Right ventricle myocardium superior (tissue), 1 donor: ENCODE data around the gene POLA1. TPM values are rescaled to one million over a fixed set of nuclear protein-coding genes. Genes with fewer than 3 reads are reported as not detected.

Experiments
- ATAC-seq: fragments of 200-7000 bp; cut with Tn5 transposase; one replicate; pipeline ENCODE4 v1.9.1; 2020; ENCODE audit warnings: mild to moderate bottlenecking; ENCODE audit not compliant: poor library complexity
- DNase-seq: peaks from one replicate; pipeline ENCODE4 v3.0.0-alpha.2; 2020
- intact Hi-C: fragments of 100-400 bp; cut with DNase I; formaldehyde crosslinking; loops from one replicate; pipeline ENCODE4 v1.11.2; 2022
- total RNA-seq: library from RNA; stranded (reverse); fragmentation: NEBNext Ultra II Directional; extraction: Animal tissue kit (Norgen Biotek cat#: 25700); gene quantifications from one replicate; pipeline ENCODE4 v1.2.1, GENCODE V29; 2021
- donor health status: DM: no; HTN: yes; CAD: no; lungs with severe emphysema.

POLA1 gene
- total RNA-seq, 1 donor from 2014 or later: 5.9 TPM

- DNase-seq (no peak), ATAC-seq (no peak)
- intact Hi-C loops: no loop called here
Observed at GRCh38 chrX:24996096-24996709, 302.5 kb downstream of the POLA1 start.

- ATAC-seq: no peak
- intact Hi-C loops: no loop called here
- no peak for DNase-seq
Observed at GRCh38 chrX:24999511-24999910, 305.8 kb downstream of the POLA1 start.

DNA sequence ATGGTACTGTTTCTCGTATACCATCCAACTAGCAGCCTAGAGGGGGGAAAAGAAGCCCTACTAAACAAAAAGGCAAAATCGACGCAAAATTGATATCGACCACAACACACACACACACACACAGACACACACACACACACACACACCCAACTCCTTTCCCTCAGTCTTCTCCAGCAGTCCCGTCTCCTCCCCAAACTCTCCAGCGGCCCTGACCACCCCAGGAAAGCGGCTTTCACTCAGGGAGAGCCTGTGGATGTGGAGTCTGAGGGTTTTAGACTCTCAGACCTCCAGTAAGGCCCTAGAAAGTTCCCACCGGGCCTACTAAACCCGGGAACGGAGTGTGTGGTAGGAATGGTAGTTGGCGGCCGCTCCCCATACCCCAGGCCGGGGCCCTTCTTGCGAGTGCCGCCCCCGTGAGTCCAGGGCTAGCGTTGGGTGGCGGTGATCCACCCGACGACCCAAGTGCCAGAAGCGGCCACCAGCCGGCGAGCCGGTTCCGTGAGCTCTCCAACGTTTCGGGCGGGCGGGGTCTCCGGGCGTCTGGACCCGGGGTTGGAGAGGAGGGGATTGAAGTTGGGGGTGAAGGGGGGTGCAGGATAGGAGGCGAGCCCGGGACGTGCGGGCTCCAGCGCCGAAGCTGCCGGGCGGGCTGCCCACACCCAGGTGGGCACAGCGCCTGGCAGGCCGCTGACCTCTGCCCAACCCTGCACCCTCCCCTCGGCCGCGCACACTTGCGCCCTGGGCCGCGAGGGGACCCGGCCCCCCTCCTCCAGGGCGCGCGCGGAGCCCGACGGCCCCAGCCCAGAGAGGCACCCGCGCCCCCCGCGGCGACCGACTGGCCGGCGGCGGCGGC lies 308.3 kb downstream of the POLA1 start:
- intact Hi-C loops: no loop called here
- DNase-seq (no peak), ATAC-seq (no peak)

DNA sequence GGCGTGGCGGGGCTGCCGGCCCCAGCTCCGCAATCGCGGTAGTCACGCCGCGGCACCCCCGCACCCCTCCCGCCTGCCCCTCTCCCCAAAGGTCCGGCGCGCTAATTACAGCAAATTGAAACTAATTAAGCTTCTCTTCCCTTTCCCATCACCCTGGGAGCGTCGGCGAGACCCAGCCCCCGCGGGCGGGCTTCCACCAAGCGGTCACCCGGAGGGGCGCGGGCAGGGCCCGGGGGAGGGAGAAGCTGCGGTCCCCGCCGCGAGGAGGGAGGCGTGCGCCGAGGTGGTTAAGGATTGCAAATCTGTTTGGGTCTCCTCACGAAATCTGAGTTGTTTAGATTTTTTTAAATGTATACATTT lies 308.9 kb downstream of the POLA1 start:
- intact Hi-C loops: no loop called here
- ATAC-seq (no peak), DNase-seq (no peak)

DNA sequence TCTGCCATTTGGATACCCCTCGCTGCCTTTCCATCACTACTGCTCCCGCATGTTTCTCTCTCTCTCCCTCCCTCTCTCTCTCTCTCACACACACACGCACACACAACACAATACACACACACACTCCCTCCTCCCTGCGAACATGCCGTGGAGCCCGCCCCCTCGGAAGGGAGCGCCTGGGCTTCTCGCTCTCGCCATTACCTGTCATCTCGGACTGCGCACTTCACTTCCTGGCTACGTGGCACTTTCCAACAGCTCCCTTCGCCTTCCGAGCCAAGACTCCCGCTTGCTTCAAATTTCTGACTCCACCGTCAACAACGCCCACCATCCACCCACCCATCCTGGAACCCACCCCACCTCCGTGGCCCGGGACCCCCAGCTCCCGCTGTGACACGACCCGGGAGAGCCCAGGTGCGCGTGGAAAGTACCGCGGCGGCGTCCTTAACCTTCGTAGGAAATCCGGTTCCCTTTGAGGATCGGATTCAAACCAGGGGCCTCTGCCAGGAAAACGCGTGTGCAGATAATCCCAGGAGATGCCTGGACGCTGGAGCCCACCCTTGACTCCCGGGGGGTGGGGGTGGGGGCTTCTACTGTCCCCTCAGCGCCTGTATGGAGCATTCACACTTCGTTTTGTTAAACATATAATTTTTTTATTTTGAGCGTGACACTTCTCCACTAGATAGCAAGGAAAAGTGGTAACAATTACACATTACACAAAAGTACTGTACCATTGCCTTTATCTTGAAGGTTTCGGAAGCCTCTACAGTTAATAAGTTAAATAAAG lies 309.5 kb downstream of the POLA1 start:
- DNase-seq: no peak
- intact Hi-C loops: no loop called here
- ATAC-seq: no peak

DNA sequence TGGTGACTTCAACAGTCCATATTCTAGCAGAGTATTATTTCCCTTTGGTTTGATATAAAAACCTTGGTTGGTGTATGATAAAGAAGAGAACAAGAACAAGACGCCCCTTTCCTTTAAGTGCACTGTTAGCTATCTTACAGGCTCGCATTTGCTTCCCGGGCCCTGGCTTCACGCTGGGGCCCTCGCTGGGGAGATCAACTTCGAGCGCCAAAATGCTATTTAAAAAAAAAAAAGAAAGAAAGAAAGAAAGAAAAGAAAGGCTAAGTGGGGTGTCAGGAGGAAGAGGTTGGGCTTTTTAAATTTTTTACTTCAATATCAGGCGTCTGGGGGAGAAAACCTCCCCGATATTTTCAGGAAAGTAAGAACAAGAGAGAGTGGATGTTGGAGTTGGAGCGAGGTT lies 310.3 kb downstream of the POLA1 start:
- ATAC-seq (no peak), DNase-seq (no peak)
- intact Hi-C loops: no loop called here

- ATAC-seq (no peak), DNase-seq (no peak)
- intact Hi-C loops: no loop called here
Observed at GRCh38 chrX:25004485-25005032, 310.8 kb downstream of the POLA1 start.

GRCh38 chrX:25005034-25005381 lies 311.3 kb downstream of the POLA1 start:
- ATAC-seq (no peak), DNase-seq (no peak)
- intact Hi-C loops: no loop called here

DNA sequence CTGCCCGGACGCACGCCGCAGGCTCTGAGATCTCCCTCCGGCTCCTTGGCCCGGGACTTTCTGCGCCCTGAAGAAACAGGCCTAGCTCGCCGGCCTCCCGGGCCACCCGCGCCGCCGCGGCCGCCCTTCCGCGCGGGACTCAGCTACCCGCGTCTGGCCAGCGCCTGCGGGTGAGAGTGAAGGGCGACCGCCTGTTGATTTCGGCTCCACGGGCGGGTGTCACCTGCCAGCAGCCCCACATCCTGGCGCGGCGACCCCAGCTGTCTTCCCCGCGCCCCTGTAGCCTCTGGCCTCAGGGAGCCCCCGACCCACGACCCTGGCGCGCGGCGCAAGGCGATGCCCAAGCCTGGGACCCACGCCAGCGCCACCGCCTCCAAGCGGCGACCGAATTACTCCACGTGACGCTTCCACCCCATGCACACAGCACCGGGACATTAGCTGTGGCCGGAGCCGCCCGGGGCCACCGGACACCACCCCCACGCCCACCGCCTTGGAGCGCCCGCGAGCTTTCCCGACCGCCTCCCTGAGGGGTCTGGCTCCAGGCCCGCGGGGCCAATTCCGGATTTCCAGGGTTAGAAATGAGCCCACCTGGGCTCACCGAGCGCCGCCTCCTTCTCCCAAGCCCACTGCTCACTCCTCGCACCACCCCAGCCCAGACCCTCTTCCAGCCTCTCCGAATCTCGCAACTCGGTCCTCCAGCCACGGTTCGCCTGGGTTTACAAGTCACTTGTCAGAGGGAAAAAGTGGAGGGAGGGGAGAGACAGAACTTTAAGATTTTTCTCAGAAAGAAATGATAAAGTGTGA lies 311.9 kb downstream of the POLA1 start:
- intact Hi-C loops: no loop called here
- DNase-seq (no peak), ATAC-seq (no peak)

DNA sequence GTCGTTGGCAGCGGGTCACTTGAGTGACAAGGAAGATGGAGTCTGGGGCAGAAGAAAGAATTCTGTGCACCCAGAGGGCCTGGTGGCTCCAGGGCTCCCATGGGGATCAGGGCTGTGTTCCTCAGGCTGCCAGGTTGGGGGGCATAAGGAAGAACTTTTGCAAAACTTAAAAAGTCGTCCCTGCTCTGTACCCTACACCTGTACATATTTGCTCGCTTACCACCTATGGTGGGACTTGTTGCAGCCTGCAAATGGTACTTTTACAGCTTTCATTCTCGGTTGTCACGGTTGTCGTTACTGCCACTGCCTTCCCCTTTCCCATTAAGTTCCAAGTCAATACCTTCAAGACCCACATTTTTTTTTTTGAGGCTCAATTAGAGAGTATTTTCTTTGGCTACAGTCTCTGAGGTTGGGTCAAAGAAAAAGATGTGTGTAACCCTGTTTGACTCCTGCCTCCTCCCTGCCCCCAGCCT lies 312.9 kb downstream of the POLA1 start:
- no peak for DNase-seq
- intact Hi-C loops: no loop called here
- no peak for ATAC-seq

GRCh38 chrX:25007059-25008053 lies 313.6 kb downstream of the POLA1 start:
- no peak for ATAC-seq
- no peak for DNase-seq
- intact Hi-C loops: no loop called here

DNA sequence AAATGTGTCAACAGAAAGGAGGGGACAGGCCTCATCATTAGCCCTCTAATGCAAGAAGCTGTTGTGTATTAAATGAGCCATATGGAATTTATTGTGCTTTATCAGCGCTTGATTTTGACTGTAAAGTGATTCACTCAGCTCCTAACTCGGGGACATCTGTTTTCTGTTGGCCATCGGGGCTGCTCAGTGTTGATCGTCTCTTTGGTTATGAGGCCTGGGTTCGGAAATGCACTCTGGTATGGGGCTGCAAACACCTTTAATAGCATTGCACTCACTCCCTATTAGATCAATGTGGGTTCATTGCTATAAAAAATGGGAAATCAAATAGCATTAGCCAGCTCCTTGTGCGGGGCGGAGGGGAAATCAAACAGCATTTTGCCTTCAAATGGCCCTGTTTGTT lies 315.7 kb downstream of the POLA1 start:
- ATAC-seq (no peak), DNase-seq (no peak)
- intact Hi-C loops: no loop called here

DNA sequence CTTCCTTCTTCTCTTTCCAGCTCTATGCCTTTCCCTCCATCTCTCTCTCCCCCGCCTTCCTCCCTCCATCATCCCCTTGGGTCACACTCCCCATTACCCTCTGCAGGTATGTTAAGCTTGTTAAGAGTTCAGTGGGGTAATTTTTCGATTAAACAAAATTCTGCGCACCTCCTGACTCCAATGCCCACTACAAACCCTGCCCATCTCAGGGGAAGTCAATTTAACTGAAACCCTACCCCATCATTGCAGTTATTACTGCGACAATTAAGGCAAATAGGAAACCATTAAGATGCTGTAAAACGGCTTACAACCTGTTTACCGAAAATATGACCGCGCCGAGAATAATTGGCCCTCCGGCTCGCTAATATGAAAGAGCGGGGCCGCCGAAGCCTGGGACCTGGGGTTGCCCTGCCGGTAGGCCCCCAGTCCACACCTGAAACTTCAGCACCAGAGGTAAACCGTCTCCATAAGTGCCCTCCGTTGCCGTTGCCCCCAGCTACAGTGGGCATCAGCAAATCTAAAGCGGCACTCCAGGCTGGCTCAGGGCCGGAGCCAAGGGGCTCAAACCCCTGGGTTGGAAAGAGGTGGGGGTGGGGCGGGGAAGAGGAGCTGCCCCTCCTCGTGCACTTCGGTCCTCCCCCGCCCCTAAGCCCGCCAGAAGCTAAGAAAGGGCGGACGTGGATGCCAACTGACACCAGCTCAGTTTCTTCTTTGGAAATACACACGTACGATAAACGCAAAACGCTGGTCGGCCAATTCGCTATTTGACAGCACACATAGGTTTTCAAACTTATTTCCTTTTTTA lies 317.3 kb downstream of the POLA1 start:
- ATAC-seq (no peak), DNase-seq (no peak)
- intact Hi-C loops: no loop called here

DNA sequence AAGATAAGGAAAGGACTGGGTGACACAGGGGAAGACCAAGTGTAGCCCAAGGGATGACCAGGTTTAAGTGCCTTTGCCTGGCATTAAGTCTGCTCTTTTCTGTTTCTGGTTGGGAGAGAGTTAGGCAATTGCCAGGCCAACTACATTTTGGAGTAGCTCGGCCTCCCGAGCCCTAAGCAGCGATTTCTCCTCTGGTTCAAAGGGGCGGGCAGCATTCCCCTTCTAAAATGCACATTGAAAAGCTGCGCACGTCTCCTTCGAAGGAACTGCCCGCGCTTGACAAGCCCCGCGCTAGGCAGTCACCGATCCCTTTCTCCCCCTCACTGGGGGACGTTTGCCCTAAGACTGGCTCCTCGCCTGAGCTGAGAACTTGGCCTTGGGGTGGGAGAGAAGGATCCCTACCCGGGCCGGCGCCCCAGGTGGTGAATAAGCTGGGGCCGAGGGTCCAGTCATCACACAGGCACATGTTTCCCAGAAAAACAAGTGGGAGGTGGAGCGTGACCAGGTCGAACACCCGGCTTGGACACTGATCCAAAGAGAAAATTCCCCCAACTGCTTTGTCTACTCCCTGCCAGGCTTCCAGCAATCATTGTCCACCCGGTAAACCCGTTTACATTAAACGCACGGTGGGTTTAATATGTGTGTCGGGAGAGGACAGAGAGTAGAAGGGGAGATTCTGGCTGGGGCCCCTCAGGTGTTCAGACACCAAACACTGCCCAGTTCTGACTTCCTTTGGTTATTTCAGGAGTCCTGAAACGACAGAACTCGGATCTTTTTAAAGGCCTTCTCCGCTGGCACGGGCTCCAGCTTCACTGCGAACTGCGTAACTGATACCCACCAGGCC lies 318.1 kb downstream of the POLA1 start:
- no peak for ATAC-seq
- no peak for DNase-seq
- intact Hi-C loops: no loop called here

DNA sequence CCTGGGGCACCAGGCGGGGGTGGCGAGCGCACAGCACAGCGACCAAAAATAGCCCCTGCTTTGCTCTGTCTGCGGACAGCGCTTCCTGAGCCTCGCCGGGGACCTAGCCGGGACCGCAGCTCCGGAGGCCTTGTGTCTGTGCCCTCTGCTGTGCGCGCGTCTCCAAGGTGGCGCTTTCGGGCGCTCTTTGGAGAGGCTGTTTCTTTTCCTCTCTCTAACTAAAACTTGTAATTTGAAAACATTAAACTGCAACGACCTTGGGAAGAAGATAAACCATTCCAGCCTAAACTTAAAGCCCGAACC lies 318.7 kb downstream of the POLA1 start:
- peak; percentile 31 for ATAC-seq

More for the DNA sequence above, 318.7 kb downstream of the POLA1 start:
- no peak for DNase-seq
- intact Hi-C loops: no loop called here
